Fibroblast of lung (primary cell): ENCODE data around the gene QPCT.

Experiments used
- CTCF ChIP-seq, 2 donors: IDR thresholded peaks in 1 of 2; conservative IDR thresholded peaks in 1 of 2; 1 replicate in 1 of 2; 2 replicates in 1 of 2; pipeline ENCODE4 v1.5.1; 2011 to 2012; ENCODE audit warnings: low read length in 2 of 2, control low read depth in 1 of 2, inconsistent platforms in 1 of 2, low read depth in 1 of 2, mild to moderate bottlenecking in 1 of 2
- EZH2 ChIP-seq: IDR thresholded peaks from 2 replicates; pipeline ENCODE4 v1.5.1; 2012; ENCODE audit warnings: low read length, control low read depth, mild to moderate bottlenecking; ENCODE audit errors: missing control alignments

GRCh38 chr2:37337620-37338280 is 6.7 kb upstream of the QPCT start:
- TF ChIP-seq CTCF (conservative IDR thresholded peaks at IDR 0.05 in 1 of 2, IDR thresholded peaks at IDR 0.05 in 1 of 2; ENCODE audit: low read depth in 1 of 2, low read length in 2 of 2) (no peak), EZH2 (no peak)
